Eye (tissue), 1 donor: ENCODE measurements around the gene RUFY1.
A peak's percentile ranks its signal among the peaks of the same experiment; 100 is the strongest.
"Not testable (repeated sequence)": the region's sequence is repeated elsewhere in the genome, so short reads cannot be mapped to it uniquely, and the experiment has no call there.

Source experiments
- DNase-seq: peaks from one replicate; pipeline ENCODE4 v3.0.0-alpha.2; 2015

Gene RUFY1

GRCh38 chr5:179542170-179542569 lies 8.2 kb upstream of the RUFY1 start:
- DNase-seq: no peak

GRCh38 chr5:179543275-179543674 lies 7.1 kb upstream of the RUFY1 start:
- not testable (repeated sequence) for DNase-seq

GRCh38 chr5:179553006-179553405 lies 2.7 kb downstream of the RUFY1 start:
- no peak for DNase-seq

DNA sequence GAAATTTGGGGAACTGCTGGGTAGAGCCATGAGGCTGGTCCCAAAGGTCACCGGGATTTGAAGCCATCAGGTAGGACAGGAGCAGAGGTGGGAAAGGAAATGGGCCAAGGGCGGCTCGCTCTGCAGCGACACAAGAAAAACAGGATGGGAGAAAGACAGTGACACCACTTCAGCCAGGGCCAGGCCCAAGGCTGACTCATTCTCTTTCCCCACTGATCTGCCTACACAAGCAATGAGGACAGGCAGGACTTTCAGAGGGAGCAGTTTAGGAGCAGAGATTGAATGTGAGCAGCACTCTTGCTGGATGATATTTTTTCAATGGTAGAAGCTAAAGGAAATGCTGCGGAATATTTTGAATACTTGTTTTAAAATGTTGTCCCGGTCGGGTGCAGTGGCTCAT lies 3.5 kb downstream of the RUFY1 start:
- DNase-seq: no peak

GRCh38 chr5:179554981-179555380 lies 4.6 kb downstream of the RUFY1 start:
- no peak for DNase-seq

GRCh38 chr5:179558261-179558799 lies 8.0 kb downstream of the RUFY1 start:
- not testable (repeated sequence) for DNase-seq

DNA sequence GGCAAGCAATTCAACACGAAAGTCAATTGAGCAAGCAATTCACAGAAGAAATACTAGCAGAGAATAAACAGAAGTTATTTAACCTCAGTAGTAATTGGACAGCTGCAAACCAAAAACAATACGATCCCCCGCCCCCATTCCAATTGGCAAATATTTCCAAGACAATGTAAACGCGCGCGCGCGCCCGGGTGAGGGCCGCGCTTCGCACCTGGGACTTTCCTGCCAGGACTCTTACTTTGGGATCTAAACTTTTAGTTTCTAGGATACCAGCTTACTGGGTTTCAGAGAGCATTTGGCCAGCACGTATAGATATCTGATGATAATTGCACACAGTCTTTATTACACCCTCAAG lies 8.6 kb downstream of the RUFY1 start:
- DNase-seq: no peak

DNA sequence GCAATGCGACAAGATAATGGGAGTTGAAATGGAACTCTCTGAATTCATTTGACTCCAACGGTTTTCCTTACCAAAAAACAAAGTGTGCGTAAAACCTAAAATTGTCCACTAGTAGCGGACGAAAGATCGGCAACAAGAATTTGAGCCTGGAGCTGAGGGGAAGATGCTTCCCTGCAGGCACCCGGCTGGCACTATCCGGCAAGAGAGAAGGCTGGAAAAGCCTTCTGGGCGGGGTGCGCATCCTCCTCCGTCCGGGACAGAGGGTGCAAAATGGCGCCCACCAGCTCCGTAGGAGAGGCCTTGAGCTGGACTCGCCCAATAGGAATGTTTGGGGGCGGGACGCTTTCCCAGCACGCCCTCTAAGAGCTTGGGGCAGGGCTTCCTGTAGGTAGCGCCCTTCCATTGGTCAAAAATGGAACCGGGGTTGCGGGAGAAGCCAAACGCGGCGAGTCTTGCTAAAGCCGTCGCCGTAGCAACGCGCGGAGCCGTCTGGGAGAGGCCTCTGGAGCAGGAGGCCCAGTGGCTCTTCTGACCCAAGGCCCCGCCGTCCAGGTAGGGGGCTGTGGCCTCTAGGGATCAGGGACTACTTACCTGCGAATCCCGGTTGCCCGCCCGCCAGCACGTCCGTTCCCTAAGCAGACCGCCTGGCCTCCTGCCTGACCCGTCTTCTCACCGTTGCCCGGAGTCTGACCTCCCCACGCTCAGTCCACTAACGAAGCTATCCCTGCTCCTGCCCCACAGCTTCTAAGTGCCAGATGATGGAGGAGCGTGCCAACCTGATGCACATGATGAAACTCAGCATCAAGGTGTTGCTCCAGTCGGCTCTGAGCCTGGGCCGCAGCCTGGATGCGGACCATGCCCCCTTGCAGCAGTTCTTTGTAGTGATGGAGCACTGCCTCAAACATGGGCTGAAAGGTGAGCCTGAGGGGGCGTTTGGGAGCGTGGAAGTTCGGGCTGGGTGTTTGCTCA lies 9.2 kb downstream of the RUFY1 start:
- DNase-seq: peak; percentile 99

DNA sequence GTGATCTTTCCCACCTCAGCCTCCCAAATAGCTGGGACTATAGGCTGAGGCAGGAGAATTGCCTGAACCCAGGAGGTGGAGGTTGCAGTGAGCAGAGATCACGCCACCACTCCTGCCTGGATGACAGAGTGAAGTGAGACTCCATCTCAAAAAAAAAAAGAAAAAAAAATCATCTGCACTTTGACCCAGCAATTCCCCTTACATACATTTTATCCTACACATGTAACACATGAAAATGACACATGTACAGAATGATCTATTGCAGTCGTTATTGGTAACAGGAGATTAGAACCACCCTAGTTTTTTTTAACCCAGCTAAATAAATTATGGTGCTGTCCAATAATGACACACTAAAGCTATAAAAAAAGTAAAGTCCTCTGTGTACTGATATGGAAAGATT lies 14.2 kb downstream of the RUFY1 start:
- DNase-seq: no peak

DNA sequence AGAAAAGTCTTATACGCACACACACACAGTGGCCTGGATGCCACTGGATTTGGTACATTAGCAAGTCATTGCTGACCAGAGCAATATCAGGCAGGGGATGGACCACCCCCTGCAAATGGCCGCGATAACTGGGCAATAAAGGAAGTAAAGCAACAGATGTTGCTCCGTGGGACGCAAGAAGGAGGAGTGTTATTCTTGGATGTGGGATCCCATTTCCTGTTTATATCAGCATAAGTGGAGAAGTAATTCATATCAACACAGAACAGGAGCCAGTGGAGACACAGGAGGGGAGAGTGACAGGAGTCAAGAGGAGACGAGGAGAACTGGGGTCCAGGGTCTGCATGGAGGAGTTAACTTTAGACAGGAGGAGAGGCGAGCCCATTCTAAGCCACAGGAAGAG lies 18.4 kb downstream of the RUFY1 start:
- no peak for DNase-seq

GRCh38 chr5:179572386-179572785 lies 22.0 kb downstream of the RUFY1 start:
- DNase-seq: no peak

DNA sequence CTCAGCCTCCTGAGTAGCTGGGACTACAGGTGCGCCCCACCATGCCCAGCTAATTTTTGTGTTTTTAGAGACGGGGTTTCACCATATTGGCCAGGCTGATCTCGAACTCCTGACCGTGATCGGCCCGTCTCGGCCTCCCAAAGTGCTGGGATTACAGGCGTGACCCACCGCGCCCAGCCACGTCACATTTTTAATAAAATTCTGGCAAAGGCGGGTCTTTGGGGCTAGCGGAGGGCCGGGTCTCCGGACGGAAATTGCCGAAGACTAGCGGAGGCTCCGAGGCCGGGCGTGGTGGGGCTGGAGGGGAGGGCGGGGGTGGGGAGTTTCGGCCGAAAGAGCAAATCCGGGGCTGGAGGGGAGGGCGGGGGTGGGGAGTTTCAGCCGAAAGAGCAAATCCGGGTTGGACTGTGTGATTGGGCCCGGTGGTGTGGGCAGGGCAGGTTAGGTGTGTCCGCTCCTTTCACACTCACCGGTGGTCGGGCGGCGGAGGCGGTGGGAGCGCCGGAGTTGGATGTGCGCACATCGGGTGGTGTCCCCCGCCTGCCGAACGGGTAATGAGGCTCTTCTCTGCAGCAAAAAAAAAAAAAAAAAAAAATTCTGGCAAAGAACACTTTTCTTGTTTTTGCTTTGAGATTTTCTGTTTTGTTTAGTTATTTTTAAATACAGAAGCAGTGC lies 27.1 kb downstream of the RUFY1 start:
- no peak for DNase-seq

DNA sequence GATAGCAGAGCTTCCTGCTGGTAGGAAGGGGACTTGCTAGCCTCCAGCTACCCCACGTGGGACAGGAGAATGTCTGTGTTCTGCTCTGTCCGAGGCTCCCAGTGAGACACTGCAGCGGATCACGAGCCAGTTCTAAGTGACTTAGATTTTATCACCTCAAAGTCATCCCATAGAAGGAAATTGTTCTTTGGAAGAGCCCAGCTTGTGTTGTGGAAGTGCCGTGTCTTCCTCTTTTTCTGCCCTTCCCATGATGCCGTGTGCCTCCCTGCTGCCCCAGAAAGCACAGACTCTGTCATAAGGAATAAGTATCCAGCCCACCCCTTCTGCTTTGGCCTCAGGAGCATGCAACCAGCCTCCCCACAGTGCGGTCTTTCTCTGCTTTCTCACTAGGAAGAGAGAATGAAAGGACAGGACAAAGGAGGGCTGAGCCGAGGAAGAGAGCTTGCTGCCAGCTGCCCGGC lies 35.6 kb downstream of the RUFY1 start:
- DNase-seq: peak; percentile 62

- DNase-seq: no peak
Measured at GRCh38 chr5:179588166-179588565, 37.8 kb downstream of the RUFY1 start.

GRCh38 chr5:179595916-179596315 lies 45.6 kb downstream of the RUFY1 start:
- DNase-seq: no peak

DNA sequence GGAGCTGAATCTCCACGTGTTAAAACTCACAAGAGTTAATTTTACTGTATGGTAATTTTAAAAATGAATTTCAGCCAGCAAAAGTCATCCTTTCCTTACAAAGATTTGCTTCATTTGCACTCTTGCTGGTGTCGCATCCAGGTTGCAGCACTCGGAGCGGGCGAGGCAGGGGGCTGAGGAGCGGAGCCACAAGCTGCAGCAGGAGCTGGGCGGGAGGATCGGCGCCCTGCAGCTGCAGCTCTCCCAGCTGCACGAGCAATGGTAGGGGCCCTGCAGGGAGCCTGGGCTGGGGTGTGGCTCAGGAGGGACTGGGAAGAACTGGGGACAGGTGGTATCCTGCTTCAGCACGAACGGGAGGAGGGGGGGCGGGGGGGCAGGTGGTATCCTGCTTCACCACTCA lies 46.1 kb downstream of the RUFY1 start:
- DNase-seq: no peak

DNA sequence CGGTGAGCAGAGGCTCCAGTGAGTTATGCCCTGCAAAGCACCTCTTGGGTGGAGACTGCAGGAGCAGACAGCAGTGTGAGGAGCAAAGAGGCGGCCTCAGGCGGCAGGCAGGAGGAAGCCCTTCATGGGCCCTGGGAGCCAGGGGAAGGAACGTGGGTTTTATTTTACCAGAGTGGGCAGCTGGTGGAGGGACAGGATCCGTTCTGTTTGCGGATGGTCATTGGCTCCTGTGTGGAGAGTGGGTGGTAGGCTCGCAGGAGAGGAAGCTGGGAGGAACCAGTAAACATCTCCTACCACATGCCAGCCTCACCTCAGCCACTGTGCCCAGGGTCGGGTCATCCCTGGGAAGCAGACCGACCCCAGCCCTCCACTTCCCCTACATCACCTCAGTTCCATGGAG lies 48.7 kb downstream of the RUFY1 start:
- DNase-seq: no peak

DNA sequence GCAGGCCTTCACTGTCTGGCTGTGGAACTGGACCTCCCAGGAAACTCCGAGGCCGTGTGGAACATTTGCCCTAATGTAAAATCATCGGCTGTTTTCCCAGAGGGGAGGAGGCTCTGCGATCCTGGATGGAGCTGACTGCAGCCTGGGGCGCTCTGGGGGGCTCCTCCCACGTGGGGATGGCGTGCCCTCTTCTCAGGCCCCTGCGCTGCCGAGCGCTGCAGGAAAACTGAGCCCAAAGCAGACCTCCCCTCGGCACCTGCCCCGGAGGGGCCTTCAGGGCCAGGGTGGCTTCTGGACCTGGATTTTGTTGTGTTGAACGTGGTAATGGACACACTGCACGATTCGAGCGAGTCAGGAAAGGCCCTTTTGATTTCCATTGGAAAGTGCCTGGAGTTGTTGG lies 49.2 kb downstream of the RUFY1 start:
- no peak for DNase-seq

DNA sequence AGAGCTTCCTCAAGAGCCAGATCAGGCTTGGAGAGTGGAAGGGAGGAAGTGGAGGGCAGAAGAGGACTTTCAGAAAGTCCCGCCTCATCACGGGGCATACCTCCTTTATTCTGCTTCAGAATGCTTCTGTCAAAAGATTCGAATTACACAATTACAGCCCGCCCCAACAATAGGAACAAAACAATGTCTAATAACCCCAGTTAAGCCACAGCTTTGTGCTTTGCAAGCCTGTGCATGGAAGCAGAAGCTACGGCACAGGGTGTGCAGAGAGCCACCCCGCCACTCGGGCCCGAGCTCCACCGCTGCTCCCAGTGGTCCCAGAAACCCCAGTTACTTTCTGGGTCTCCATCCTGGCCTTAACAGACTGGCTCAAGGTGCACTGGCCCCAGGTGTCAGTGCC lies 49.6 kb downstream of the RUFY1 start:
- DNase-seq: no peak

- no peak for DNase-seq
Measured at GRCh38 chr5:179601871-179602625, 51.7 kb downstream of the RUFY1 start.

- DNase-seq: no peak
Measured at GRCh38 chr5:179603308-179603707, 53.0 kb downstream of the RUFY1 start.

DNA sequence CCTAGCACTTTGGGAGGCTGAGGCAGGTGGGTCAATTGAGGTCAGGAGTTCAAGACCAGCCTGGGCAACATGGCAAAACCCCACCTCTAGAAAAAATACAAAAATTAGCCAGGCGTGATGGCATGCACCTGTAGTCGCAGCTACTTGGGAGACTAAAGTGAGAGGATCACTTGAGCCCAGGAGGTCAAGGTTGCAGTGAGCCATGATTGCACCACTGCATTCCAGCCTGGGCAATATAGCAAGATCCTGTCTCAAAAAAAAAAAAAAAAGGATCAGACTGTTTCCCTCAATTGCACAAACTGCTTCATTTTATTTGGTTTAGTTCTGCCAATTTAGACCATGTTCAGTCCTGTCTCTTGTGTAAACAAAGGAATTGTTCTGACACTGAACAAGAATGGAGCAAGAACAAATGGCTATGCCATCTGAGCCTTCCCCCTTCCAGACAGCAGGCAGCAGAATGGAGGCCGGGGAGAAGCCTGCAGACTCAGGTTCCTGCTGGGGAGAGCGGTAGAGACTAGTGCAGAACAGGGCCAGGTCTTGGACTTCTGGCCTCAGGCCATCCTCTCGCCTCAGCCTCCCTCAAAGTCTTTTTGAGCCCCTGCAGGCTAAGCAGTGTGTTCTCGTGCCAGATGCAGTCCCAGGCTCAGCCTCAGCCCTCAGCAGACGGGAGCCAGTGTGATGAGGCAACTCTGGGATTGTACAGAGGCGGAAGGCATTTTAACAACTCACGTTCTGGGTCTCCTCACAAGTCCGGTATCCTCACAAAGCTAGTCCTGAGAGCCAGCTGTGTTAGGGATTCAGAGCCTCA lies 54.9 kb downstream of the RUFY1 start:
- DNase-seq: no peak
